ENCODE results near the gene WASF2.
"Not testable (repeated sequence)": the region's sequence is repeated elsewhere in the genome, so short reads cannot be mapped to it uniquely, and the experiment has no call there.

Gene WASF2, protein sequence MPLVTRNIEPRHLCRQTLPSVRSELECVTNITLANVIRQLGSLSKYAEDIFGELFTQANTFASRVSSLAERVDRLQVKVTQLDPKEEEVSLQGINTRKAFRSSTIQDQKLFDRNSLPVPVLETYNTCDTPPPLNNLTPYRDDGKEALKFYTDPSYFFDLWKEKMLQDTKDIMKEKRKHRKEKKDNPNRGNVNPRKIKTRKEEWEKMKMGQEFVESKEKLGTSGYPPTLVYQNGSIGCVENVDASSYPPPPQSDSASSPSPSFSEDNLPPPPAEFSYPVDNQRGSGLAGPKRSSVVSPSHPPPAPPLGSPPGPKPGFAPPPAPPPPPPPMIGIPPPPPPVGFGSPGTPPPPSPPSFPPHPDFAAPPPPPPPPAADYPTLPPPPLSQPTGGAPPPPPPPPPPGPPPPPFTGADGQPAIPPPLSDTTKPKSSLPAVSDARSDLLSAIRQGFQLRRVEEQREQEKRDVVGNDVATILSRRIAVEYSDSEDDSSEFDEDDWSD

DNA sequence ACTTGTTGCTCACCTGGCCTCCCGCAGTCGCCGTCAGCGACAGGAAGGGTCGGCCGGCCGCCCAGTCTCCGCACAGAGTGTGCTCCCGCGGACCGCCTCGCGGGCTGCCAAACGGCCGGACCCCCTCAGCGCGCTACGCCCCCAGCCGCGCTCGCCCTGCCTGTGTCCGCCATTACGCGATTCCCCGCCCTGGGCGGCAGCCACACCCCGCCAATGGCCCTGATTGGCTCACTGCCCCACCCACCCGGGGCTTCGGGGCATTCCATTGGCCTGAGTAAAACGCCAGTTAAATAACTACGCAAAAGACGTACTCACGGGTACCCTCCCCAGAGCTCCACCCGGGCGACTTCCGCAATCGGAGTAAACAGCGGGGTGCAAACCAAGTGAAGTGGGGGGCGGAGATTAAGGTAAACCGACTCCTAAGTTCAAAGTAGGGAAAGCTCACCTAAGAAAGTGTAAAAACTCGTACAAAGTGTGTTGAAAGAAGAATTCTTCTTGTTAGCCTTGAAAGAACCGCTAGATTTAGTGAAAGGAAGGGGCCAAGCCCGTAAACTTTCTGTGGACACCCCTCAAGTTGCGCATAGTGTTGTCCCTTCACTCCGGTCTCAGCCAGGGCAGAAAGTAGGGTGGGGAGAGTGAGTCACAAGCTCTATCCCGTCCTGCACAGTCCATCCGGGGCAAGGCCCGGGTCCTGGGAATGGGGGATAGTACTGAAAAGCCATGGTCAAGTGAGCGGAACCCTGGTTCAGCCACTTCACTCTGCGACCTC is at the start of gene WASF2:
WASF2 (minus strand) TSS at position 195 of the 769 bp plus-strand sequence. CDS start 61,277 bp downstream, outside the sequence.
- Histone ChIP-seq H3K4me3 (peak within 1 kb of the TSS; percentile 77 to 100 (median 95)), H3K27ac (peak within 1 kb of the TSS; percentile 96 to 100 (median 99))

DNA sequence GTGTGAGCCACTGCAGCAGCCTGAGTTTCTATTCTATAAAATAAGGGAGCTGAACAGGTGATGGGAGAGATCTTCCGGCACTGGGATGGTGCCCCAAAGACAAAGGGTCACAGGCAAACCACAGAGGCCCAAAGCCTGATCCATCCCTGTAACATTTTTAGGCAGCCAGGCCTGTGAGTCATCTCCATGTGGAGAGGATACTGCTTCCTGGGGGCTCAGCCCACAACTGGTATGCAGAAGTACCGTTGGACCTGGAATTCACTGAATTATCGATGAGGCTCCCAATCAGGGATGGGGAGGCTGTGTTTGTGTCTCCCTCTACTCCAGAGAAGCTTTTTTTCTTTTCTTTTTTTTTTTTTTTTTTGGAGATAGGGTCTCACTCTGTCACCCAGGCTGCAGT is 48.8 kb upstream of the WASF2 start:
- Histone ChIP-seq H3K4me3 (no peak overlapping the region), H3K27ac (peak overlapping the region in 11 of 21 experiments; percentile 3 to 88 (median 68))

DNA sequence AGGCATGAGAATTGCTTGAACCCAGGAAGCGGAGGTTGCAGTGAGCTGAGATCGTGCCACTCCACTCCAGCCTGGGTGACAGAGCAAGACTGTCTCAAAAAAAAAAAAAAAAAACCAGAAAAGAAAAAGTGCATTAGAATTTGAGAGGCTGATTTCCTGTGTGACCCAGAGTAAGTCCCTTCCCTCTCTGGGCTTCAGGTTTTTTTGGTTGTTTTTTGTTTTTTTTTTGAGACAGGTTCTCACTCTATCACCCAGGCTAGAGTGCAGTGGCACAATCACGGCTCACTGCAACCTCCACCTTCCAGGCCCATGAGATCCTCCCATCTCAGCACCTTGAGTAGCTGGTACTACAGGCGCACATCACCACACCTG is 48.3 kb upstream of the WASF2 start:
- not testable (repeated sequence) for H3K4me3 ChIP-seq
- H3K27ac ChIP-seq: peak overlapping the region in 10 of 21 experiments; percentile 2 to 88 (median 31)

- peak overlapping the region in 12 of 21 experiments; percentile 33 to 88 (median 61) for H3K27ac ChIP-seq
- H3K4me3 ChIP-seq: no peak overlapping the region
Observed at GRCh38 chr1:27536767-27537166, 46.8 kb upstream of the WASF2 start.

GRCh38 chr1:27536010-27536757 is 46.2 kb upstream of the WASF2 start:
- Histone ChIP-seq H3K27ac (peak overlapping the region in 11 of 21 experiments; percentile 12 to 88 (median 60)), H3K4me3 (no peak overlapping the region)

- H3K4me3 ChIP-seq: no peak overlapping the region
- H3K27ac ChIP-seq: peak overlapping the region in 10 of 21 experiments; percentile 12 to 88 (median 60)
Observed at GRCh38 chr1:27535386-27535785, 45.4 kb upstream of the WASF2 start.

DNA sequence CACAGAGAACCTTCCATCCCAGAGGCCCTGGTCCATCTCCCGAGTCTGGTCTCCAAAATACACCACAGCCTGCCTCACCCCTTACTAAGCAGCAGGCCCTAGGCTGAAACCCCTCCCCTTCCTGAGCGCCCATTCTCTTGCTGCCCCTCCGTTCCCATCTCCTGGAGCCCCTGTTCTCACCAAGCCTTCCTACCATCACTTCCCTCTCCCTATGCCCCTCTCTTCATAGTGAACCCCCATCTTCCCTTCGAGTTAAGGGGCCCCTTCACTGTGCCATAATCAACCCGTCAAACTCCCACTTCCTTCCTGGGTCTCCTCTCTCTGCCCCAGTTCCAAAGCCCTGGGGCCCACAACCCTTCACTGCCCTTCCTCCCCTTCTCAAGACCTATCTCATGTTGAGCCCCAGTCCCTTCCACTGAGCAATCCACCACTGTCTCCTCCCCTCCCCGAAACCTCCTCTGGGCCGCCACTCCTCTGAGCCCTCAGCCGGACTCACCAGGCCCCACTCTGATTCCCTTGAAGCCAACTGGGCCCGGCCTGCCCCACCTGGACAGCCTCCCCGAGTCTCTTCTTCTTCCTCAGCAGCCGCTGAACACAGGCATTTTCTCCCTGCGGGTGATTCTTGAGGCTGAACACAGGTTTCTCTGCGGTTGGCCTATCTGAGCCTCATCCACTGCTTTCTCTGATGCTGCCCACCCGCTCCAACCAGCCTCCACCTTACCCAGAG is 42.2 kb upstream of the WASF2 start:
- Histone ChIP-seq H3K4me3 (no peak overlapping the region), H3K27ac (peak overlapping the region in 8 of 21 experiments; percentile 13 to 60 (median 34))

- peak overlapping the region in 7 of 21 experiments; percentile 83 to 94 (median 89) for H3K27ac ChIP-seq
- no peak overlapping the region for H3K4me3 ChIP-seq
Observed at GRCh38 chr1:27530192-27530591, 40.2 kb upstream of the WASF2 start.

- H3K4me3 ChIP-seq: no peak overlapping the region
- peak overlapping the region in 17 of 21 experiments; percentile 19 to 95 (median 87) for H3K27ac ChIP-seq
Observed at GRCh38 chr1:27529704-27530018, 39.7 kb upstream of the WASF2 start.

DNA sequence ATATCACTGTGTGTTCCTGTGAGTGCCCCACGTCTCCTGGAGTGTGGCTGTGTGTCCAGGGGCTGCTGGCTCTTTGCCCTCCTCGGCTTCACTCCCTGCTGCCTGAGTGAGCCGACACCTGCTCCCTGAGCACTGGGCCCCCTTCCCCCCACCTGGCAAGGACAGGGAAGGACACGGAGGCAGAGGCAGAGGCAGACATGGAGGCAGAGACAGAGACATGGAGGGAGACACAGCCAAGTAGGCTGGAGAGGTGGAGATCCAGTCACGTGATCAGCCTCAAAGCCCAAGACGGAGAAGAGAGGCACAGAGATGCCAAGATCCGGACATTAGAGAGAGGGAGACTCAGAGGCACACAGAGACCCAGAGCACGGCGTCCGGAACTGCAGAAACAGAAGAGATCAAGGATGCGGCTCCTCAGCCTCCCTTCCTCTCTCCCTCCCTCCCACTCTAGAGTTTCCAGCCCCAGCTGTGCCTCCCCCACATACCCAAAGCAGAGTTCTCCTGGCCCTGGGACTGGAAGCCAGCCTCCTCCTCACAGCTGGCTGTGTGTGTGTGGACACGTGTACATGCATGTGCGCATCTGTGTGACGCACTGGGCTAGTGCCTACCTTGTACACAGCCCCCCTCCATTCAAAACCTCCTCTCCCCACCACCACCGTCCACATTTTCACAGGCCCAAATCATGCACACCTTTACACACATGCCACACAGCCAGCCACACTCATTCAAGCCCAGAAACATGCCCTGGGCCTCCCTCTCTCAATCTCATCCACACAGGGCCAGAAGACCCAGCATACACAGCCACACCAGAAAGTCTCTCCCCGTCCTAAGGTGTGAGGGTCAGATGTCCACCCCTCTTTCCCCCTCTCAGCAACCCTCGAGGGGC is 39.1 kb upstream of the WASF2 start:
- Histone ChIP-seq H3K27ac (peak overlapping the region in 20 of 21 experiments; percentile 49 to 95 (median 87)), H3K4me3 (peak overlapping the region in 4 of 7 experiments; percentile 22 to 48 (median 32))

GRCh38 chr1:27527890-27528817 is 38.2 kb upstream of the WASF2 start:
- Histone ChIP-seq H3K4me3 (peak overlapping the region; percentile 14 to 48 (median 27)), H3K27ac (peak overlapping the region; percentile 49 to 95 (median 87))

- Histone ChIP-seq H3K4me3 (peak overlapping the region; percentile 14 to 48 (median 27)), H3K27ac (peak overlapping the region; percentile 49 to 95 (median 87))
Observed at GRCh38 chr1:27527223-27527889, 37.4 kb upstream of the WASF2 start.

DNA sequence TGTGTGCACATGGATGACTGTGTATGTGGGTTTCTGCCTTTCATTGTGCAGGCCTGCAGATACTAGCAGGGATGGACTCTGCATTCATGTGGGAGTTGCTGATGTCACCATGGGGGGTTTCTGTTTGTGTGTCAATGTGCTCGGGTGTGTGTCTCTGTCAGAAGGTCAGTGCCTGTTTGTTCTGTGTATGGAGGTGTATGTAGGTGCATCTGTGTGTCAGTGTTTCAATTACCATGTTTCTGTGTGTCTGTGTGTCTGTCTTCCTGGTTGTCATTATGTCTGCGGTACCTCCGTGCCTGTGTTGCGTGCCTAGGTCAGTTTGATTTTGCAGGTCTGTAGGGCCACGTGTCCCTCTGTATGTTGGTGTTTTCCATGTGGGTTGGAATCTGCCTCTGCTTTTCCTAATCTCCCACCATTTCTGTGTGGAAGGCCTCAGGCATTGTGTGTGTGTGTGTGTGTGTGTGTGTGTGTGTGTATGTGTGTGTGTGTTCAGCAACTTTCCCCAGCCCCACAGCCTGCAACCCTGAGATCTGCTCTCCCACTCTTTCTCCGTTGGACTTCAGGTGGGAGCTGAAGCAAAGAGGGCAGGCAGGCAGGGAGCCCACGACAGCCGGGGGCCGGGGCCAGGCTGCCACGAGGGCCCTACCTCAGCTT is 36.7 kb upstream of the WASF2 start:
- H3K27ac ChIP-seq: peak overlapping the region in 18 of 21 experiments; percentile 72 to 95 (median 87)
- no peak overlapping the region for H3K4me3 ChIP-seq

DNA sequence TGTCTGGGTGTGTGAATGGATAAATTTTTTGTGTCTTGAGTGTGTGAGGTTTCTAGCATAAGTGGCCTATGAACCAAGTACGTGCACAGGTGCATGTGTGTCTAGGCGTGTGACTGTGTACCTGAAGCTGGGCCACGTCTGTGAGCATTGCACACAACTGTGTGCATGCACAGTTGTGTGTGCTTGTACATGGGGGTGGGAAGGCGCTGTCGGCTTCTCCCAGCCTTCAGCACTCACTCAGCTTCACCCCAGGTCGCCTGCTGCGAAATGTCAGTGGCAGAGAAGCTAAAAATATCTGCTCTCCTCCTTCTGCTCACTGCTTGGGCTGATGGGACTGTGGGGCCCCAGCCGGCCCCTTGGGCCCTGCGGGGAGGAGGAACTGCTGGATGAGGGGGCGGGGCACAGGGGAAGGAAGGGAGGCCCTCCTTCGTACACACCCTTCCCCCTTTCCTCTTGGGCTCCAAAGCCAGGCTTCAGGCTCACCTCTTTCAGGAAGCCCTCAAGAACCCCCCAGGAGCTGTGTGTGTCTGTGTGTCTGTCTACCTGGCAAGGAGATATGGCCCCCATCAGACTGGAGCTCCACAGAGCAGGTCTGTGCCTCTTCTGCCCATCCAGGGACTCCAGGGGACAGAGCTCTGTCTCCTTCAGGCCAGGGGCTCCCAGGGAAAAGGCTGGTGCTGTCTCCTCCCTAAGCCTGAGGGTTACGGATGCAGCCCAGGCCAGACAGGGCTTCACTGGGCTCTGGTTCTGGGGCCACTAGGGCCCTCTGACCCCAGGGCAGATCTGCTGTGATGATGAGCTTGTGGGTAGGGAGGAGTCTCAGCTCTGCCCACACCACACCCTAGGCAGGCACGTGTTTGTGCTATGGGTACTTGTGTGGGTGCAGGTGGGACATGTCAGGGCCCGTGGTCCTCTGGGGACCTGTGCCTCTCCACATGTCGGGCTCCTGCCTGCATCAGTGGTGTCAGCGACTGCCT is 35.6 kb upstream of the WASF2 start:
- Histone ChIP-seq H3K4me3 (peak overlapping the region in 2 of 7 experiments; percentile 2), H3K27ac (peak overlapping the region in 19 of 21 experiments; percentile 53 to 95 (median 83))

Measured in skin epidermis (tissue), 12 donors.